Measurements from ENCODE around the gene RGS16.
"Not testable (repeated sequence)": the region's sequence is repeated elsewhere in the genome, so short reads cannot be mapped to it uniquely, and the experiment has no call there.

The RGS16 gene

DNA sequence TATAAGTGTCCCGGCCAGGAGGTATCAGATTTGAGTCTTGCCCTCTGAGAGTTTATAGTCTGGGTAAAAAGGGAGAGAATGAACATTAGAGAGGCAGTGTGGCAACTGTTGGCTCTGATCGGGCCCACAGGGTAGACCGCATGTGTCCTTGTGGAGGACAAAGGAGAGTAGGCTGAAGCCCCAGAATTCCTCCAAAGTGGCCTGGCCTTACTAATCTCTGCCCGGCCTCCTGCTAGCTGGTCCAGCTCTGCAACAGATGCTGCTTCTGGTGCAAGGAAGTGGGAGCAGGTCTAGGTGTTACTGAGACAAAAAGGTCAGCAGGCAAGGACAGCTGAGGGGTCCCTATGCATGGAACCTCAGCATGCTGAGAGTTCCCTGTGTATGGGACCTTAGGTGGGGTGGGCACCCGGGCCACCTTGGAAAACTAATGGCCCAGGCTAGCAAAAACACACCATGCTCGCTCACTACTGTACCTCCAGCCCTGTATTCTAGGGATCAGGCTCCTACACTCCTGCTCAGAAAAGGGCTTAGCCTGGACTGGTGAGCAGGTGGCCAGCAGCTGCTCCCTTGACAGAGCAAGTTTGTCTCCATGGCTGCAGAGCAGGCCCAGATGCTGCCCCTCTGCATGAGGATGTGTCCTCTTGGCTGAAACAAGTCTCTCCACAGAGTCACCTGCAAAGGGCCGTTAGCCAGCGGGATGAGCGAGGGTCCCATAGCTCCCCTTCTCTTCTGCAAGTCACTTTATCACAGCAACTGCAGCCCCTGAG lies 30.3 kb upstream of the RGS16 start:
- Mint-ChIP-seq H3K27ac (no peak overlapping the region), H3K27me3 (peaks cover 72% of the 10 kb centered on the region), H3K4me1 (peaks cover 32% of the 10 kb centered on the region), H3K4me3 (no peak overlapping the region), H3K36me3 (no peaks in the 10 kb centered on the region), H3K9me3 (no peaks in the 10 kb centered on the region)
- CTCF ChIA-PET, result no interaction called here
- no peak for DNase-seq

DNA sequence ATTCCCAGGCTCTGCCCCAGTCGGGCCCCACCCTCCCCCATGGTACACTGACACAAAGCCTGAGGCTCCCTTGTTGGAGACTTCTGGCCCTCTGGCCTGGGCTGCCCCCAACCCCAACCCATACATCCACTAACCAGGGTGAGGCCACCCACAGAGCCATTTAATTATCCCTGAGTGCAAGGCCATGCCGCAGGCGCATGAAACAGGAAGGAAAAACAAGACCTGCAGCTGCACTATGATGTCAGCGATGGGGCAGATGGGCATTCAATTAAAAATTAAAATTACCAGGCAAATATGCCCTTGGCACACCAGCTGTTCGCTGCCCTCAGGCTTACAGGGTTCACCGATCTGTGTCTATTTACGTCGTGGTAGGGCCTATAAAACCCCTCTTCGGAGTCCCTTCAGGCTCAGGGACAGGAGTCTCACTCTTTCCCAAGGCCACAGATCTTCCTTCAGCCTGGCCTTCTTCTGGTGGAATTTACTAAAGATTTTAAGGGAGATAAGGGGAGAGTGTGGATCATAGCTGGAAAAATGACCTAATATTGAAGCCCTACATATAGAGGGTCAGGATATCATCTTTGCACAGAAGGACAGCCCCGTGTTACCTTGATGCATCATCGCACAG lies 29.6 kb upstream of the RGS16 start:
- Mint-ChIP-seq H3K27me3 (peaks cover 79% of the 10 kb centered on the region), H3K27ac (no peak overlapping the region), H3K4me3 (no peak overlapping the region), H3K36me3 (no peaks in the 10 kb centered on the region), H3K4me1 (peaks cover 38% of the 10 kb centered on the region), H3K9me3 (no peaks in the 10 kb centered on the region)
- CTCF ChIA-PET, result no interaction called here
- DNase-seq, result no peak

DNA sequence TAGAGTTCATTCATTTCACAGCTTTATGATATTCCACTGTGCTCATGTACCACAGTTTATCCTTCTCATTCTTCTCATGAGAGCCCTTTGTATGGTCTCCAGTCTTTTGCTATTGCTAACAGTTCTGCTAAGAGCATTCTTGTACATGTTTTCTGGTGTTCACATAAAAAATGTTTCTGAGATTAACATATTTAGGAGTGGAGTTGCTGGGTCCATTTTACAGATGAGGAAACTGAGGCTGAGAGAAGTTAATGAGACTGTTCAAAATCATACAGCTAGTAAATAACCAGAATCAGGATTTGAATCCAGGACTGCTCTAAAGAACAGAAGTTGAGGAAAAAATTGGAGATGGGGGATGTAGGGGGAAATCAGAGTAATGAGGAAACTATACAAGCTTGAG lies 28.8 kb upstream of the RGS16 start:
- Mint-ChIP-seq H3K27me3 (peaks cover 83% of the 10 kb centered on the region), H3K36me3 (no peaks in the 10 kb centered on the region), H3K9me3 (no peaks in the 10 kb centered on the region), H3K27ac (no peak overlapping the region), H3K4me1 (peaks cover 38% of the 10 kb centered on the region), H3K4me3 (no peak overlapping the region)
- DNase-seq, result no peak
- CTCF ChIA-PET, result no interaction called here

DNA sequence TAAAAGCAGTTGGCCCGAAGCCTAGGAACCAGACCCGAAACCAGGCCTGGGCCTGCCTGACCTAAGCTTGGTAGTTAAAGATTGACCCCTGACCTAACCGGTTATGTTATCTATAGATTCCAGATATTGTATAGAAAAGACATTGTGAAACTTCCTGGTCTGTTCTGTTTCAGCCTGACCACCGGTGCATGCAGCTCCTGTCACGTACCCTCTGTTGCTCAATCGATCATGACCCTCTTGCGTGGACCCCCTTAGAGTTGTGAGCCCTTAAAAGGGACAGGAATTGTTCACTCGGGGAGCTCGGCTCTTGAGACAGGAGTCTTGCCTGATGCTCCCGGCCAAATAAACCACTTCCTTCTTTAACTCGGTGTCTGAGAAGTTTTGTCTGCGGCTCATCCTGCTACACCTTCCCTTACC lies 28.3 kb upstream of the RGS16 start:
- DNase-seq, CTCF ChIA-PET, H3K4me3 Mint-ChIP-seq, H3K9me3 Mint-ChIP-seq, H3K27ac Mint-ChIP-seq, H3K36me3 Mint-ChIP-seq: not testable (repeated sequence)
- H3K4me1 Mint-ChIP-seq, result peaks cover 38% of the 10 kb centered on the region
- H3K27me3 Mint-ChIP-seq, result peaks cover 79% of the 10 kb centered on the region

DNA sequence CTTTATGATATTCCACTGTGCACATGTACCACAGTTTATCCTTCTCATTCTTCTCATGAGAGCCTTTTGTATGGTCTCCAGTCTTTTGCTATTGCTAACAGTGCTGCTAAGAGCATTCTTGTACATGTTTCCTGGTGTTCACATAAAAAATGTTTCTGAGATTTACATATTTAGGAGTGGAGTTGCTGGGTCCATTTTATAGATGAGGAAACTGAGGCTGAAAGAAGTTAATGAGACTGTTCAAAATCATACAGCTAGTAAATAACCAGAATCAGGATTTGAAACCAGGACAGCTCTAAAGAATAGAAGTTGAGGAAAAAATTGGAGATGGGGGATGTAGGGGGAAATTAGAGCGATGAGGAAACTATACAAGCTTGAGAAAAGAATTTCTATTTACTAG lies 27.8 kb upstream of the RGS16 start:
- CTCF ChIA-PET, result no interaction called here
- DNase-seq, result no peak
- peaks cover 76% of the 10 kb centered on the region for H3K27me3 Mint-ChIP-seq
- no peak overlapping the region for H3K27ac Mint-ChIP-seq
- H3K36me3 Mint-ChIP-seq, result no peaks in the 10 kb centered on the region
- no peaks in the 10 kb centered on the region for H3K9me3 Mint-ChIP-seq
- peaks cover 38% of the 10 kb centered on the region for H3K4me1 Mint-ChIP-seq
- no peak overlapping the region for H3K4me3 Mint-ChIP-seq

DNA sequence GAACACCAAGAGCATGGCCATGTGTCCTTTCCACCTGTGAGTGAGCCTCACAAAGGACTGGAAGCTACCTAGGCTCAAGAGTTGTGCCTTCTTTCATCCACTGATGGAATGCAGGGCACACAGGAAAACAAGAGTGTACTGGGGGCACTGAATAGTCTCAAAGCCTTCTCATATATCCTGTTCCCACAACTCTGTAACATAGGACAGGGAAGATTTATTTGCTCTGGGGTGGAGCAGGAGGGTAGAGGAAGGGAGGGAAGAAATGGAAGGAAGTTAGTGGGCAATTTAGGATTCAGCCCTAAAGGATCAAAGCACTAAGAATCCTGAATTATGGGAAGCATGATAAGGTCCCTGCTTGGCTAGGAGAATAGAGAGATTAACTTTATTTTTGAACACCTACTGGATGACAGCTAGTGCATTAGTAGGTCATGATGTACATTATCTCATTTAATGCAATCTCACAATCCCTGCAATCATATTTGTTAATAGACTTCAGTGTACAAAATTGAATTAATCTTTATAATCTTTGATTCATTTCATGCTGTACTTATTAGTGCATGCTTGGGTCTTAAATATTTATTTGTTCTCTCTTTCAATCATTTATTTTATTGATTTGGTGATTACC lies 27.0 kb upstream of the RGS16 start:
- no peak overlapping the region for H3K4me3 Mint-ChIP-seq
- no peaks in the 10 kb centered on the region for H3K9me3 Mint-ChIP-seq
- CTCF ChIA-PET, result no interaction called here

DNA sequence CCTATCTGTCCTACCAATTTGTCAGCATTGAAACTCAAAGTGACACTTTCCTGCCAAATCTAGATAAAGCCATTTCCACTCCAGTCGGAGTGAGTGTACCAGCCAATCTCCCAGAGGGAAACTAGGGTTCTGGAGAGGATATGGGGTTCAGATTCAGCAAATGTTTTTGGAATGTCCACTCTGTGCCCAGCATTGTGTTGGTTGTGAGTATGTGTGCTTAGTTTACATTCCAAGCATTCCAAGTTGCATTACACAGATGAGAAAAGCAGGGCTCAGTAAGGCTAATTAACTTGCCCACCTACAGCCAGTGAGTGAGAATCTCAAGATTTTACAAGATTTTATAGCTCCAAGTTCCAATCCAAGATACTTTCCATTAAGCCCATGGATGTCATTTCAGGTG lies 26.4 kb upstream of the RGS16 start:
- no peaks in the 10 kb centered on the region for H3K36me3 Mint-ChIP-seq
- H3K27me3 Mint-ChIP-seq, result peaks cover 70% of the 10 kb centered on the region
- no peak for DNase-seq
- no peak overlapping the region for H3K4me3 Mint-ChIP-seq
- peaks cover 47% of the 10 kb centered on the region for H3K4me1 Mint-ChIP-seq
- no peak overlapping the region for H3K27ac Mint-ChIP-seq
- no peaks in the 10 kb centered on the region for H3K9me3 Mint-ChIP-seq
- CTCF ChIA-PET, result no interaction called here

More for the DNA sequence above, 27.0 kb upstream of the RGS16 start:
- H3K27ac Mint-ChIP-seq, result no peak overlapping the region
- H3K27me3 Mint-ChIP-seq, result peaks cover 74% of the 10 kb centered on the region
- no peaks in the 10 kb centered on the region for H3K36me3 Mint-ChIP-seq
- no peak for DNase-seq
- H3K4me1 Mint-ChIP-seq, result peaks cover 44% of the 10 kb centered on the region

DNA sequence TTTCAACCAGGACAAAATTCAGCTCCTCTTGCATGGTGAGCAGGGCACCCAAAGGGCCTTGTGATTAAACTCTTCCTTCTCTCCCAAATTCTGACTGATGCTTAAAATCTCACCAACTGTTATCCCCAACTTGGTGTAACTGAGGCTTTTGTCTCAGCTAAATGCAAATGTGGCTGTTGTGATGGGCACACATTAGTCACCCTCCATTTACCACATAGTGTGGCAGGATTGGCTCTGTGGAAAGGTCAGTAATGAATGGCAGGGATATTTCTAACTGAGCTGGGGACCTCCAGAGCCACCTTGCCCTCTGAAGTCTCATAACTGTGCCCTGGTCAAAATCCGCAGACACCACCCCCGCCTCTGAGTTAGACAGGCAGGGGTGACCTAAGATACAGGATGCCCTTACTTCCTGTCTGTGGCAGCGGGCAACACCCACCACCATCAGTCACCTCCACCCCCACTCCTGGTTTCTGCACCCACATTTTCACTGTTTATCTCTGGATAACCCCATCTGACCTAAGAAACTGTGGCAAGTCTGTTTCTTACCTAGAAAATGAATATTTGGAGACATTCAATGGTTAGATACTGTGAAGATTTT lies 25.4 kb upstream of the RGS16 start:
- CTCF ChIA-PET, result no interaction called here

DNA sequence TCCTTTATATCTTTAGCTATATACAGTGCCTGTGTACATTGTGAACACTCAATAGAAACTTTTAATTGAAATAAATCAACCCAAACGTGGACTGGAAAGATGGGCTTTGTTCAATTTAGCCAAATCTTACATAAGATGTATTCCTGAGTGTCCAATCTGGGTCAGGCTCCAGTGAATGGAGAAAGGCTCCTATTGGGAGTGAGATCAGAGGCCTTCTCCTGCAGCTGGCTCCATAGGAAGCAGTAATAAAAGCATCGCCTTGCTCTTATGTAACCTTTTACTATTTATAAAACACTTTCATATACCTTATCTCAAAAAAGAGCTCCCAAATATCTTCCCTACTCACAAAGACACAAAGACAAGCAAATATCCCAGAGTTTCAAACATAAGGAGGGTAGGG lies 24.9 kb upstream of the RGS16 start:
- H3K4me1 Mint-ChIP-seq, result peaks cover 59% of the 10 kb centered on the region
- no peaks in the 10 kb centered on the region for H3K9me3 Mint-ChIP-seq
- no peak for DNase-seq
- H3K27ac Mint-ChIP-seq, result no peak overlapping the region
- CTCF ChIA-PET, result no interaction called here
- no peaks in the 10 kb centered on the region for H3K36me3 Mint-ChIP-seq
- no peak overlapping the region for H3K4me3 Mint-ChIP-seq
- H3K27me3 Mint-ChIP-seq, result peaks cover 56% of the 10 kb centered on the region

More for the DNA sequence above, 25.4 kb upstream of the RGS16 start:
- DNase-seq, result peak; percentile 46
- H3K27me3 Mint-ChIP-seq, result peaks cover 60% of the 10 kb centered on the region
- H3K27ac Mint-ChIP-seq, result no peak overlapping the region
- no peak overlapping the region for H3K4me3 Mint-ChIP-seq
- H3K36me3 Mint-ChIP-seq, result no peaks in the 10 kb centered on the region
- H3K9me3 Mint-ChIP-seq, result no peaks in the 10 kb centered on the region
- H3K4me1 Mint-ChIP-seq, result peaks cover 56% of the 10 kb centered on the region

DNA sequence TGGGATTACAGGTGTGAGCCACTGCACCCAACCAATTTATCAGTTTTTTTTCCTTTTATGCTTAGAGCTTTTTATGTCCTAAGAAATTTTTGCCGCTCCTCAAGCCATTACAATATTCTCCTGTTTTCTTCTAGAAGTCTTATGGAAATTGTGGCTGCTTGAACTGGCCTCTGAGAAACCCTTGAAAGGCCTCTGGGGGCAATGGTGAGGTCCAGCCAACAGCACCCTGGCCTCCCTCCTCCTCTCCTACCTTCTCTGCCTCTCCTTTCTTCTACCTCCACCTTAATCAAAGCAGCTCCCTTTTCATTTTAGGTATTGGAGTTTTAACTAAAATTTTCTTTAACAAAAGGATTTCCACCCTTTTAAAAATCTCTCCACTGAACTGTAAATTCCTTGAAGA lies 24.5 kb upstream of the RGS16 start:
- Mint-ChIP-seq H3K4me3 (no peak overlapping the region), H3K27me3 (peaks cover 54% of the 10 kb centered on the region), H3K4me1 (peaks cover 59% of the 10 kb centered on the region), H3K27ac (no peak overlapping the region), H3K9me3 (no peaks in the 10 kb centered on the region), H3K36me3 (no peaks in the 10 kb centered on the region)
- DNase-seq, result no peak
- CTCF ChIA-PET, result no interaction called here

DNA sequence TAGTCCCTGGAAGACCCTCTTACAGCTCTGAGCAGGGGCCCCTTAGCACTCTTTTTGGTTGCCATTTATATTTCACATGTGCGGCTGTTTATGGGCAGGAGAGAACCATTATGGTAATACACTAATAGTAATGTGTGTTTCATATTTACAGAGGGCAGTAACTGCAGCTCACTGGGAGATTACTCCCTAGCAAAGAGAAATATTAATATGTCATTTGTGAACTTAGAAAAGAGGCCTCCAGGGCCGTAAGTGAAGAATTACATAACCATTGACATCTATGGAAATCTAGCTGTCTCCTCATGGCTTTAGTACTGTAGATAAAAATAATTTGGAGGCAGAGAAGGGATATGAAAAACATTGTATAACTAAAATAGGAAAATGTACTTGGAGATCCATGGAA lies 23.4 kb upstream of the RGS16 start:
- CTCF ChIA-PET, result interaction anchor here (0.5 to 1.1 kb wide), 4 partner anchors 10 to 484 kb away, joined by 3 read pairs; no protein-coding TSS in a partner anchor
- Mint-ChIP-seq H3K27ac (no peak overlapping the region), H3K9me3 (no peaks in the 10 kb centered on the region), H3K27me3 (peaks cover 52% of the 10 kb centered on the region), H3K36me3 (no peaks in the 10 kb centered on the region), H3K4me1 (peaks cover 53% of the 10 kb centered on the region), H3K4me3 (no peak overlapping the region)
- no peak for DNase-seq

DNA sequence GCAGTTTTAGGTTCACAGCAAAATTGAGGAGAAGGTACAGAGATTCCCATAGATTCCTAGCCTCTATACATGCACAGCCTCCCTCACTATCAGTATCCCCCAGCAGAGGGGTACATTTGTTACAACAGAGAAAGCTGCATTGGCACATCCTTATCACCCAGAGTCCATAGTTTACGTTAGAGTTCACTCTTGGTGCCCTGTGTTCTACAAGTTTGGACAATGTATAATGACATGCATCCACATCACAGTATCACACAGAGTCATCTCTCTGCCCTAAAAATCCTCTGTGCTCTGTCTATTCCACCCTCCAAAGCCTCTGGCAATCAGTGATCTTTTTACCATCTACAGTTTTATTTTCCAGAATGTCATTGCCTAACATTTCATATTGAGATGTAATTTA lies 22.3 kb upstream of the RGS16 start:
- DNase-seq, result no peak
- no peaks in the 10 kb centered on the region for H3K9me3 Mint-ChIP-seq
- CTCF ChIA-PET, result interaction anchor here (0.6 to 1.4 kb wide), 3 partner anchors 9 to 156 kb away, joined by 3 read pairs; no protein-coding TSS in a partner anchor
- H3K27ac Mint-ChIP-seq, result no peak overlapping the region
- peaks cover 45% of the 10 kb centered on the region for H3K4me1 Mint-ChIP-seq
- no peaks in the 10 kb centered on the region for H3K36me3 Mint-ChIP-seq
- peaks cover 52% of the 10 kb centered on the region for H3K27me3 Mint-ChIP-seq
- no peak overlapping the region for H3K4me3 Mint-ChIP-seq

DNA sequence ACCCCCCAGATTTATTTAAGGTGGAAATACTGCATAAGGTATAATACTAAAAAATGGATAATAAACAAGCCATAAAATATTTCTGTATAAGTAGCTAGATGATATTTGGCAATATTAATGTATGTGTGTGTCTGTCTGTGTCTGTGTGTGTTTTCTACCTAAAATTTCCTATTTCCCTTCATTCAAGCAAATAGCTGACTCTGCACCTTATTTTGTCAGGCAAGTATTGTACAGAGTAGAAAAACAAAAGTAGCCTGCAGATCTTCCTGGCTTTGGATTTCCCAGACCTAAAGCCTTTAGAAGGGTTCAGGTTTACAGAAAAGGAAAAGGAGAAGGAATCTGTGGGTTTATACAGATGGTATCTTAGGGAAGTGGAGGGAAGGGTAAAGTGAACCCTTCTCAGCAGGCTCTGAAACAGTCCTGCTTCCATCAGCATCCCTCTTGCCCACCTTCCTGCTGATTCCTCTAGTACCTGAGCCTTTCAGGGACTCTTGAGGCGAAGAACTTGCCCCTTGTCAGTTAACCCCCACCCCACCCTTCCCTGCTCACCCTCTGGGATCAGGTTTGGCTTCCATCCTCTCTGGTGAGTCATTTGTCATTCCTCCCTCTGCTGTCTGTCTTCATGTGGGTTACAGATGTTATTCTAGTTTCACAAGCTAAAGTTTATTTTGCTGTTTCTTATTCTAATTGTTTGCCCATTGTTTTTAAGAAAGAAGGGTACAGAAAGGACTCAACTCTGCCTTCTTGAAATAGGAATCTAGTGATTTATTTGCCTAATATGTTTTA lies 21.7 kb upstream of the RGS16 start:
- CTCF ChIA-PET, result interaction anchor here (0.6 to 1.4 kb wide), 2 partner anchors 9 to 18 kb away, joined by 3 read pairs; no protein-coding TSS in a partner anchor
- DNase-seq, result no peak
- H3K4me3 Mint-ChIP-seq, result no peak overlapping the region

DNA sequence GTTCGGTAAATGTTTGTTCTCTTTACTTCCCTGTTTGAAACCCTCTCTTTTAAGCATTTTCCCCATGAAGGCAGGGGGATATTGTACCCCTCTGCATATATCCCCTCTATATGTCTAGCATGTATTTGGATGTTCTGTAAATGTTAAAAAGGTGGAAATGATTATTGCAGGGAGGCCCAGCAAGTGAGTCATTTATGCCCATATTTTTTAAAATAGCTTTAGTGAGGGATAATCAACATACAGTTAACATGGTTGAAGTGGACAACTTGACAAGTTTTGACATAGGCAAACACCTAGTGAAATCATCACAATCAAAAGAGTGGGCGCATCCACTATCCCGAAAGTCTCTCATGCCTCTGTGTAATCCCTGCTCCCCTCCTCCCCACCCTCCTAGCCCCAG lies 20.8 kb upstream of the RGS16 start:
- Mint-ChIP-seq H3K4me1 (peaks cover 32% of the 10 kb centered on the region), H3K4me3 (no peak overlapping the region), H3K27ac (no peak overlapping the region), H3K36me3 (peaks cover 2% of the 10 kb centered on the region), H3K27me3 (peaks cover 47% of the 10 kb centered on the region), H3K9me3 (peaks cover 9% of the 10 kb centered on the region)
- CTCF ChIA-PET, result interaction anchor here (0.7 to 1.4 kb wide), 4 partner anchors 9 to 156 kb away, joined by 3 read pairs; no protein-coding TSS in a partner anchor
- no peak for DNase-seq

More for the DNA sequence above, 21.7 kb upstream of the RGS16 start:
- peaks cover 49% of the 10 kb centered on the region for H3K27me3 Mint-ChIP-seq
- H3K9me3 Mint-ChIP-seq, result peaks cover 4% of the 10 kb centered on the region
- H3K4me1 Mint-ChIP-seq, result peaks cover 41% of the 10 kb centered on the region
- no peak overlapping the region for H3K27ac Mint-ChIP-seq
- H3K36me3 Mint-ChIP-seq, result no peaks in the 10 kb centered on the region

Data from activated naive CD4-positive, alpha-beta T cell treated with anti-CD3 and anti-CD28 coated beads, Interleukin-2, amount 10 ng/mL, durations not matched to agents 7 days and 5 days (primary cell).